ENCODE results near the gene GDF15. TPM values are rescaled to one million over a fixed set of nuclear protein-coding genes. Genes with fewer than 3 reads are reported as not detected.

GDF15 gene
- total RNA-seq, 1 experiment from 2014 or later, result 27.3 TPM

- CTCF ChIA-PET, result interaction anchor here (0.6 to 9.7 kb wide), 24 partner anchors 9 to 378 kb away, joined by 3 to 94 read pairs (median 4); partner anchors contain the start of genes GDF15, LSM4 and REX1BD
- peaks cover 32% of the 10 kb centered on the region for H3K27me3 Mint-ChIP-seq (ENCODE audit: low read depth)
- H3K9me3 Mint-ChIP-seq, result no peaks in the 10 kb centered on the region
- ATAC-seq, result peak; percentile 5; the same call in 1 of the 2 replicates
- DNase-seq (ENCODE audit: low spot score), result peak; percentile 69
- peaks cover 30% of the 10 kb centered on the region for H3K4me1 Mint-ChIP-seq
- no peaks in the 10 kb centered on the region for H3K36me3 Mint-ChIP-seq
- H3K27ac Mint-ChIP-seq, result no peak within 1 kb of the TSS
- H3K4me3 Mint-ChIP-seq, result peak within 1 kb of the TSS; percentile 72
- POLR2A ChIA-PET, result interaction anchor here (1.5 to 3.0 kb wide), 3 partner anchors 9 to 139 kb away, joined by 6 to 12 read pairs (median 9); no protein-coding TSS in a partner anchor
- TF ChIP-seq ZNF532 (CRISPR knock-in tag; IDR thresholded peaks at IDR 0.05; ENCODE audit: borderline replicate concordance), result no peak
- TF ChIP-seq, protein P1, sequence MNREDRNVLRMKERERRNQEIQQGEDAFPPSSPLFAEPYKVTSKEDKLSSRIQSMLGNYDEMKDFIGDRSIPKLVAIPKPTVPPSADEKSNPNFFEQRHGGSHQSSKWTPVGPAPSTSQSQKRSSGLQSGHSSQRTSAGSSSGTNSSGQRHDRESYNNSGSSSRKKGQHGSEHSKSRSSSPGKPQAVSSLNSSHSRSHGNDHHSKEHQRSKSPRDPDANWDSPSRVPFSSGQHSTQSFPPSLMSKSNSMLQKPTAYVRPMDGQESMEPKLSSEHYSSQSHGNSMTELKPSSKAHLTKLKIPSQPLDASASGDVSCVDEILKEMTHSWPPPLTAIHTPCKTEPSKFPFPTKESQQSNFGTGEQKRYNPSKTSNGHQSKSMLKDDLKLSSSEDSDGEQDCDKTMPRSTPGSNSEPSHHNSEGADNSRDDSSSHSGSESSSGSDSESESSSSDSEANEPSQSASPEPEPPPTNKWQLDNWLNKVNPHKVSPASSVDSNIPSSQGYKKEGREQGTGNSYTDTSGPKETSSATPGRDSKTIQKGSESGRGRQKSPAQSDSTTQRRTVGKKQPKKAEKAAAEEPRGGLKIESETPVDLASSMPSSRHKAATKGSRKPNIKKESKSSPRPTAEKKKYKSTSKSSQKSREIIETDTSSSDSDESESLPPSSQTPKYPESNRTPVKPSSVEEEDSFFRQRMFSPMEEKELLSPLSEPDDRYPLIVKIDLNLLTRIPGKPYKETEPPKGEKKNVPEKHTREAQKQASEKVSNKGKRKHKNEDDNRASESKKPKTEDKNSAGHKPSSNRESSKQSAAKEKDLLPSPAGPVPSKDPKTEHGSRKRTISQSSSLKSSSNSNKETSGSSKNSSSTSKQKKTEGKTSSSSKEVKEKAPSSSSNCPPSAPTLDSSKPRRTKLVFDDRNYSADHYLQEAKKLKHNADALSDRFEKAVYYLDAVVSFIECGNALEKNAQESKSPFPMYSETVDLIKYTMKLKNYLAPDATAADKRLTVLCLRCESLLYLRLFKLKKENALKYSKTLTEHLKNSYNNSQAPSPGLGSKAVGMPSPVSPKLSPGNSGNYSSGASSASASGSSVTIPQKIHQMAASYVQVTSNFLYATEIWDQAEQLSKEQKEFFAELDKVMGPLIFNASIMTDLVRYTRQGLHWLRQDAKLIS (CRISPR knock-in tag; IDR thresholded peaks at IDR 0.05; ENCODE audit: borderline replicate concordance), result no peak
- no peak for TF ChIP-seq TCF7 (CRISPR knock-in tag; IDR thresholded peaks at IDR 0.05; ENCODE audit: low read depth)
- peak; percentile 25; the same call in 1 of the 2 replicates for TF ChIP-seq CBFB (CRISPR knock-in tag; IDR thresholded peaks at IDR 0.05; ENCODE audit: low read depth)
- TF ChIP-seq NFE2L1 (CRISPR knock-in tag; IDR thresholded peaks at IDR 0.05), result no peak
- TF ChIP-seq, protein P2, sequence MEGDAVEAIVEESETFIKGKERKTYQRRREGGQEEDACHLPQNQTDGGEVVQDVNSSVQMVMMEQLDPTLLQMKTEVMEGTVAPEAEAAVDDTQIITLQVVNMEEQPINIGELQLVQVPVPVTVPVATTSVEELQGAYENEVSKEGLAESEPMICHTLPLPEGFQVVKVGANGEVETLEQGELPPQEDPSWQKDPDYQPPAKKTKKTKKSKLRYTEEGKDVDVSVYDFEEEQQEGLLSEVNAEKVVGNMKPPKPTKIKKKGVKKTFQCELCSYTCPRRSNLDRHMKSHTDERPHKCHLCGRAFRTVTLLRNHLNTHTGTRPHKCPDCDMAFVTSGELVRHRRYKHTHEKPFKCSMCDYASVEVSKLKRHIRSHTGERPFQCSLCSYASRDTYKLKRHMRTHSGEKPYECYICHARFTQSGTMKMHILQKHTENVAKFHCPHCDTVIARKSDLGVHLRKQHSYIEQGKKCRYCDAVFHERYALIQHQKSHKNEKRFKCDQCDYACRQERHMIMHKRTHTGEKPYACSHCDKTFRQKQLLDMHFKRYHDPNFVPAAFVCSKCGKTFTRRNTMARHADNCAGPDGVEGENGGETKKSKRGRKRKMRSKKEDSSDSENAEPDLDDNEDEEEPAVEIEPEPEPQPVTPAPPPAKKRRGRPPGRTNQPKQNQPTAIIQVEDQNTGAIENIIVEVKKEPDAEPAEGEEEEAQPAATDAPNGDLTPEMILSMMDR (IDR thresholded peaks at IDR 0.05), result no peak
- TF ChIP-seq KAT7 (CRISPR knock-in tag; IDR thresholded peaks at IDR 0.05; ENCODE audit: borderline replicate concordance), result 0 out of 2 replicates have a peak, but pooled peaks have one; percentile 68
- TF ChIP-seq IRF2 (CRISPR knock-in tag; IDR thresholded peaks at IDR 0.05; ENCODE audit: borderline replicate concordance, low read depth), result no peak
- TF ChIP-seq JUN (CRISPR knock-in tag; IDR thresholded peaks at IDR 0.05), result no peak
- peak; percentile 66; the same call in 1 of the 2 replicates for TF ChIP-seq CREM (CRISPR knock-in tag; IDR thresholded peaks at IDR 0.05)
- TF ChIP-seq ESRRA (CRISPR knock-in tag; IDR thresholded peaks at IDR 0.05; ENCODE audit: borderline replicate concordance), result 0 out of 2 replicates have a peak, but pooled peaks have one; percentile 26
- no peak for TF ChIP-seq SMAD3 (CRISPR knock-in tag; IDR thresholded peaks at IDR 0.05; ENCODE audit: borderline replicate concordance)
- TF ChIP-seq E2F4 (CRISPR knock-in tag; IDR thresholded peaks at IDR 0.05; ENCODE audit: borderline replicate concordance, low read depth), result no peak
- no peak for TF ChIP-seq ATF2 (CRISPR knock-in tag; IDR thresholded peaks at IDR 0.05; ENCODE audit: borderline replicate concordance, low read depth)
- TF ChIP-seq HMGA2 (CRISPR knock-in tag; IDR thresholded peaks at IDR 0.05), result no peak
- no peak for TF ChIP-seq NFATC4 (CRISPR knock-in tag; IDR thresholded peaks at IDR 0.05)
- no peak for TF ChIP-seq ERG (CRISPR knock-in tag; IDR thresholded peaks at IDR 0.05)
- no peak; the same call in 1 of the 2 replicates for TF ChIP-seq TP53 (CRISPR knock-in tag; IDR thresholded peaks at IDR 0.05)
- TF ChIP-seq ZNF219 (CRISPR knock-in tag; IDR thresholded peaks at IDR 0.05; ENCODE audit: borderline replicate concordance), result no peak
- TF ChIP-seq SOX15 (CRISPR knock-in tag; IDR thresholded peaks at IDR 0.05), result no peak
- no peak for TF ChIP-seq MLX (CRISPR knock-in tag; IDR thresholded peaks at IDR 0.05)
- TF ChIP-seq FOXK1 (CRISPR knock-in tag; IDR thresholded peaks at IDR 0.05), result no peak
- peak; percentile 71; the same call in 1 of the 2 replicates for TF ChIP-seq FOXP1 (CRISPR knock-in tag; IDR thresholded peaks at IDR 0.05; ENCODE audit: borderline replicate concordance)
Measured at GRCh38 chr19:18419195-18419698, 33.3 kb downstream of the GDF15 start, which contains the start of gene SSBP4. TSS of gene SSBP4 (plus strand) at chr19:18419398. CDS start at chr19:18419649, 251 bp downstream.

All from WTC11 (cell line).